Measurements from ENCODE around the gene NDUFC2.

GRCh38 chr11:78111298-78111697 lies 31.6 kb upstream of the NDUFC2 start:
- TF ChIP-seq CTCF (IDR thresholded peaks at IDR 0.05) (no peak), POLR2A (IDR thresholded peaks at IDR 0.05) (no peak)

Data from vagina (tissue), 2 donors.